ENCODE data around the gene DYRK3.

- TF ChIP-seq CTCF (optimal IDR thresholded peaks at IDR 0.05 in 1 of 3, IDR thresholded peaks at IDR 0.05 in 1 of 3, conservative IDR thresholded peaks at IDR 0.05 in 1 of 3; ENCODE audit: extremely low read depth in 1 of 3, insufficient read depth in 2 of 3, low read length in 3 of 3) (no peak), EZH2 (IDR thresholded peaks at IDR 0.05; ENCODE audit: low read length) (no peak)
Observed at GRCh38 chr1:206666031-206666561, 30.8 kb downstream of the DYRK3 start.

All from keratinocyte (primary cell).